GM12878 (cell line): ENCODE measurements around the gene SLC35D2. TPM values are rescaled to one million over a fixed set of nuclear protein-coding genes. Genes with fewer than 3 reads are reported as not detected.

Source experiments
- ATAC-seq: fragments of 200-7000 bp; cut with Tn5 transposase; 3 replicates; pipeline ENCODE4 v1.9.1; 2020; ENCODE audit warnings: mild to moderate bottlenecking, moderate library complexity
- BruUV-seq: library from RNA; stranded (reverse); fragments of 400-500 nt; replicated peaks from 2 replicates; lab custom pipeline; 2021; lab: Mats Ljungman, UMichigan
- CTCF ChIA-PET: fragments of 300-600 bp; sonication (Branson Sonifier 250); formaldehyde crosslinking; extraction: SDS; loops from one replicate; lab custom pipeline; 2021; ENCODE audit warnings: inconsistent platforms; lab: Yijun Ruan, JAX
- POLR2A ChIA-PET: fragments of 350-600 bp; formaldehyde crosslinking; extraction: SDS; loops from one replicate; lab custom pipeline; 2021; ENCODE audit warnings: inconsistent platforms; lab: Charles Lee
- RAD21 ChIA-PET: fragments of 300-600 bp; sonication (Branson Sonifier 250); formaldehyde crosslinking; loops from one replicate; lab custom pipeline; 2023; ENCODE audit warnings: antibody characterized with exemption; ENCODE audit not compliant: unreplicated experiment; lab: Charles Lee
- SMC1A ChIA-PET: fragments of 300-600 bp; sonication (Branson Sonifier 250); formaldehyde crosslinking; loops from one replicate; lab custom pipeline; 2023; ENCODE audit not compliant: unreplicated experiment, uncharacterized antibody; lab: Charles Lee
- DNase-seq: peaks from one replicate; pipeline ENCODE4 v3.0.0-alpha.2; 2011; ENCODE audit warnings: low read depth, low spot score
- FAIRE-seq: peaks from 3 replicates; lab custom pipeline; 2011; peaks lifted over from hg19 to GRCh38; lab: Jason Lieb, UNC
- H2AFZ ChIP-seq: 2 replicates; pipeline ENCODE4 v1.6.0; 2011; ENCODE audit warnings: low read depth, low read length, control low read depth; ENCODE audit not compliant: control insufficient read depth
- H3K27ac ChIP-seq: 2 replicates; pipeline ENCODE4 v1.5.1; 2011; ENCODE audit warnings: control low read depth; ENCODE audit not compliant: control insufficient read depth, insufficient read depth
- H3K27me3 ChIP-seq, 2 experiments: replicated peaks in 1 of 2; 2 replicates each; pipeline versions ENCODE4 v1.6.0 to v1.6.1; 2011; ENCODE audit warnings: low read length in 1 of 2; ENCODE audit not compliant: control insufficient read depth in 2 of 2, insufficient read depth in 2 of 2
- H3K36me3 ChIP-seq, 2 experiments: 2 replicates each; pipeline ENCODE4 v1.5.1; 2011; ENCODE audit warnings: low read length in 1 of 2; ENCODE audit not compliant: control insufficient read depth in 2 of 2, insufficient read depth in 2 of 2
- H3K4me1 ChIP-seq: 2 replicates; pipeline ENCODE4 v1.6.1; 2011; ENCODE audit warnings: mild to moderate bottlenecking, low read length, moderate library complexity, mixed read lengths; ENCODE audit not compliant: control insufficient read depth, insufficient read depth
- H3K4me2 ChIP-seq: 2 replicates; pipeline ENCODE4 v1.6.0; 2011; ENCODE audit warnings: control low read depth; ENCODE audit not compliant: control insufficient read depth, insufficient read depth
- H3K4me3 ChIP-seq: fragments of 200-600 bp; sonication (generic); 2 replicates; pipeline ENCODE4 v1.5.1; 2016
- H3K79me2 ChIP-seq: 2 replicates; pipeline ENCODE4 v1.6.0; 2011; ENCODE audit warnings: low read length; ENCODE audit not compliant: control insufficient read depth, insufficient read depth
- H3K9ac ChIP-seq: 2 replicates; pipeline ENCODE4 v1.8.0; 2011; ENCODE audit warnings: low read length, control low read depth, mixed read lengths; ENCODE audit not compliant: control insufficient read depth, insufficient read depth
- H3K9me3 ChIP-seq: replicated peaks from 3 replicates; pipeline ENCODE4 v1.5.1; 2011; ENCODE audit warnings: mild to moderate bottlenecking, low read length; ENCODE audit not compliant: control insufficient read depth, insufficient read depth
- H4K20me1 ChIP-seq: 2 replicates; pipeline ENCODE4 v1.6.0; 2011; ENCODE audit not compliant: control insufficient read depth, insufficient read depth
- BHLHE40 ChIP-seq, 2 experiments: fragments of 450-650 bp in 1 of 2; IDR thresholded peaks; 2 replicates each; pipeline ENCODE4 v1.6.1; 2011 to 2017; ENCODE audit warnings: low read depth in 2 of 2, borderline replicate concordance in 1 of 2, improper control_type of control experiment in 1 of 2, low read length in 1 of 2, mild to moderate bottlenecking in 1 of 2
- CEBPB ChIP-seq, 2 experiments: fragments of 150-350 bp in 1 of 2; IDR thresholded peaks; 2 replicates each; pipeline ENCODE4 v1.6.1; 2012 to 2014; ENCODE audit warnings: low read depth in 2 of 2, low read length in 2 of 2, borderline replicate concordance in 1 of 2, inconsistent platforms in 1 of 2
- EGR1 ChIP-seq, 2 experiments: IDR thresholded peaks; 1 replicate in 1 of 2; 2 replicates in 1 of 2; pipeline ENCODE4 v1.6.1; 2011 to 2012; ENCODE audit warnings: low read depth in 2 of 2, low read length in 2 of 2, borderline replicate concordance in 1 of 2, mild to moderate bottlenecking in 1 of 2, moderate library complexity in 1 of 2
- HDAC2 ChIP-seq: fragments of 200-600 bp; sonication (generic); IDR thresholded peaks from 2 replicates; pipeline ENCODE4 v1.6.1; 2017
- HDGF ChIP-seq: fragments of 450-650 bp; IDR thresholded peaks from 2 replicates; pipeline ENCODE4 v1.6.1; 2016; ENCODE audit warnings: antibody characterized with exemption
- MEF2B ChIP-seq: fragments of 450-650 bp; IDR thresholded peaks from 2 replicates; pipeline ENCODE4 v1.6.1; 2018; ENCODE audit warnings: mild to moderate bottlenecking, moderate library complexity; ENCODE audit not compliant: partially characterized antibody, poor library complexity, severe bottlenecking
- MYC ChIP-seq: IDR thresholded peaks from 2 replicates; pipeline ENCODE4 v1.6.1; 2011; ENCODE audit warnings: mild to moderate bottlenecking, low read length, moderate library complexity, inconsistent platforms; ENCODE audit not compliant: insufficient read depth, insufficient replicate concordance, insufficient read length, severe bottlenecking
- NKRF ChIP-seq: fragments of 450-650 bp; conservative IDR thresholded peaks from 2 replicates; pipeline ENCODE4 v1.6.1; 2017; ENCODE audit warnings: mild to moderate bottlenecking, moderate library complexity
- NR2F1 ChIP-seq: fragments of 450-650 bp; conservative IDR thresholded peaks from 2 replicates; pipeline ENCODE4 v1.6.1; 2017; ENCODE audit warnings: mild to moderate bottlenecking
- TCF3 ChIP-seq: IDR thresholded peaks from 2 replicates; pipeline ENCODE4 v1.6.1; 2012; ENCODE audit warnings: low read depth, mild to moderate bottlenecking, low read length, borderline replicate concordance; ENCODE audit not compliant: insufficient read depth
- YY1 ChIP-seq: IDR thresholded peaks from 2 replicates; pipeline ENCODE4 v1.6.1; 2011; ENCODE audit warnings: low read depth, mild to moderate bottlenecking, low read length
- ZNF207 ChIP-seq: fragments of 450-650 bp; IDR thresholded peaks from 2 replicates; pipeline ENCODE4 v1.6.1; 2014; ENCODE audit warnings: antibody characterized with exemption, mild to moderate bottlenecking, borderline replicate concordance
- ZNF24 ChIP-seq: fragments of 450-650 bp; IDR thresholded peaks from 2 replicates; pipeline ENCODE4 v1.6.1; 2017; ENCODE audit warnings: antibody characterized with exemption, mild to moderate bottlenecking
- ZZZ3 ChIP-seq: IDR thresholded peaks from 2 replicates; pipeline ENCODE4 v1.6.1; 2011; ENCODE audit warnings: low read depth; ENCODE audit not compliant: control insufficient read depth, insufficient read length
- WGBS: methylation state at CpG from one replicate; pipeline ENCODE4 v1.1.6; 2016; ENCODE audit warnings: low lambda C conversion rate; ENCODE audit not compliant: insufficient replicate concordance, insufficient coverage; ENCODE audit errors: missing lambda C conversion rate; 5-methylcytosine and 5-hydroxymethylcytosine counted together
- in situ Hi-C: fragments of 300-500 bp; cut with MboI; formaldehyde crosslinking; loops from 9 replicates; pipeline ENCODE4 v1.14.3; 2018; ENCODE audit warnings: mixed read lengths
- intact Hi-C: fragments of 100-400 bp; cut with micrococcal nuclease; formaldehyde crosslinking; loops from one replicate; pipeline ENCODE4 v1.14.2; 2022; ENCODE audit not compliant: unreplicated experiment
- polyA plus RNA-seq, 11 experiments: library from polyadenylated mRNA; depleted of rRNA in 4 of 11; unstranded in 6 of 11; stranded (reverse) in 5 of 11; fragments of >200 nt; fragmentation: Nextera tagmentation in 4 of 11; fragmentation: Illumina TruSeq in 1 of 11; extraction: Ambion mirVana in 4 of 11; extraction: Trizol in 1 of 11; gene quantifications; 1 replicate in 1 of 11; 2 replicates in 10 of 11; pipeline versions ENCODE4 v1.2.1 to v1.2.3, GENCODE V29; 2011 to 2016; ENCODE audit warnings: inconsistent platforms in 2 of 11, missing spikeins in 2 of 11, low read depth in 1 of 11
- total RNA-seq, 4 experiments: library from RNA; depleted of rRNA in 3 of 4; stranded (reverse); fragments of >200 nt in 3 of 4; fragmentation: Illumina TruSeq in 1 of 4; extraction: Trizol in 1 of 4; gene quantifications; 2 replicates each; pipeline versions ENCODE4 v1.2.1 to v1.2.3, GENCODE V29; 2013 to 2021
- TF ChIP-seq, protein P1 (sequence below): IDR thresholded peaks from 2 replicates; pipeline ENCODE4 v1.6.1; 2012; ENCODE audit warnings: low read depth, low read length, improper control_type of control experiment

Gene SLC35D2
- total and polyA plus RNA-seq, 10 of the 15 experiments (the other 5 are each of a cell fraction or from before 2014, with no cell fraction given): 0.64 to 6.3 (median 3.5) TPM

- Histone ChIP-seq H3K79me2 (peaks cover 28% of the 10 kb centered on the region), H4K20me1 (no peaks in the 10 kb centered on the region), H3K27ac (peak overlapping the region; percentile 90), H3K27me3 (no peaks in the 10 kb centered on the region), H3K9me3 (no peaks in the 10 kb centered on the region), H3K4me3 (peak overlapping the region; percentile 91), H3K9ac (peak overlapping the region; percentile 50), H3K4me2 (peak overlapping the region; percentile 83), H3K36me3 (no peaks in the 10 kb centered on the region), H3K4me1 (peaks cover 19% of the 10 kb centered on the region), H2AFZ (peak overlapping the region; percentile 58)
- WGBS: under 1% methylated on average over 43 of the region's 58 CpGs
- intact Hi-C loops: loop anchor here (2.0 to 10.0 kb wide), 2 partner anchors 32 to 146 kb away; partner anchors contain the start of gene HABP4
- no peak for DNase-seq
- SMC1A ChIA-PET: interaction anchor here (1.0 kb wide), 1 partner anchor 20 kb away, joined by 3 read pairs; no protein-coding TSS in a partner anchor
- no peak for FAIRE-seq
- no TSS peak for BruUV-seq
- in situ Hi-C loops: loop anchor here (10.0 to 25.0 kb wide), 2 partner anchors 1086 to 1218 kb away; partner anchors contain the start of genes NCBP1, TMOD1 and TSTD2
- RAD21 ChIA-PET: interaction anchor here (0.6 to 1.5 kb wide), 4 partner anchors 30 to 248 kb away, joined by 3 to 4 read pairs (median 4); no protein-coding TSS in a partner anchor
- POLR2A ChIA-PET: interaction anchor here (0.6 to 1.2 kb wide), 4 partner anchors 13 to 149 kb away, joined by 3 to 4 read pairs (median 4); no protein-coding TSS in a partner anchor
- CTCF ChIA-PET: interaction anchor here (0.8 kb wide), 1 partner anchor 33 kb away, joined by 4 read pairs; no protein-coding TSS in a partner anchor
- peak; percentile 69 for ATAC-seq
- no peak for TF ChIP-seq ZZZ3
- no peak for TF ChIP-seq CEBPB (IDR thresholded peaks at IDR 0.05; ENCODE audit: borderline replicate concordance in 1 of 2, low read depth in 2 of 2, low read length in 2 of 2)
- peak; percentile 86 for TF ChIP-seq NKRF
- TF ChIP-seq BHLHE40 (IDR thresholded peaks at IDR 0.05; ENCODE audit: borderline replicate concordance in 1 of 2, low read depth in 2 of 2, low read length in 1 of 2): peak; percentile 6 to 51; a peak in 3 of 4 replicates
- TF ChIP-seq TCF3: no peak
- TF ChIP-seq EGR1 (IDR thresholded peaks at IDR 0.05; ENCODE audit: borderline replicate concordance in 1 of 2, low read depth in 2 of 2, low read length in 2 of 2): no peak
- peak; percentile 46 for TF ChIP-seq MEF2B
- no peak for TF ChIP-seq HDGF
- TF ChIP-seq, protein P1, sequence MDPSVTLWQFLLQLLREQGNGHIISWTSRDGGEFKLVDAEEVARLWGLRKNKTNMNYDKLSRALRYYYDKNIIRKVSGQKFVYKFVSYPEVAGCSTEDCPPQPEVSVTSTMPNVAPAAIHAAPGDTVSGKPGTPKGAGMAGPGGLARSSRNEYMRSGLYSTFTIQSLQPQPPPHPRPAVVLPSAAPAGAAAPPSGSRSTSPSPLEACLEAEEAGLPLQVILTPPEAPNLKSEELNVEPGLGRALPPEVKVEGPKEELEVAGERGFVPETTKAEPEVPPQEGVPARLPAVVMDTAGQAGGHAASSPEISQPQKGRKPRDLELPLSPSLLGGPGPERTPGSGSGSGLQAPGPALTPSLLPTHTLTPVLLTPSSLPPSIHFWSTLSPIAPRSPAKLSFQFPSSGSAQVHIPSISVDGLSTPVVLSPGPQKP: no peak
- 0 out of 2 replicates have a peak, but pooled peaks have one; percentile 28 for TF ChIP-seq YY1
- peak; percentile 61; the same call in 1 of the 2 replicates for TF ChIP-seq NR2F1
- TF ChIP-seq ZNF24: no peak
- TF ChIP-seq HDAC2: no peak
- TF ChIP-seq MYC: peak; percentile 42
- TF ChIP-seq ZNF207: 0 out of 2 replicates have a peak, but pooled peaks have one; percentile 71
Observed at GRCh38 chr9:96418920-96419690, 35.6 kb upstream of the SLC35D2 start.
